CD14-positive monocyte (primary cell): Measurements from ENCODE around the gene JARID2. TPM values are rescaled to one million over a fixed set of nuclear protein-coding genes. Genes with fewer than 3 reads are reported as not detected.

Experiments
- DNase-seq, 3 donors: peaks; one replicate each; pipeline ENCODE4 v3.0.0-alpha.2; 2011 to 2022
- H2AFZ ChIP-seq: 2 replicates; pipeline ENCODE4 v1.6.0; 2012; ENCODE audit warnings: mild to moderate bottlenecking, low read depth, low read length, inconsistent platforms; ENCODE audit not compliant: insufficient read depth, poor library complexity, severe bottlenecking
- H3K27ac ChIP-seq, 2 donors: 1 replicate in 1 of 2; 2 replicates in 1 of 2; pipeline ENCODE4 v1.5.1; 2012 to 2013; ENCODE audit warnings: low read length in 2 of 2, control low read depth in 1 of 2, inconsistent platforms in 1 of 2, low read depth in 1 of 2, mild to moderate bottlenecking in 1 of 2
- H3K27me3 ChIP-seq, 2 donors: one replicate each; pipeline versions ENCODE4 v1.6.0 to v1.6.1; 2011 to 2013; ENCODE audit warnings: low read length in 2 of 2; ENCODE audit not compliant: control insufficient read depth in 2 of 2, insufficient read depth in 2 of 2
- H3K36me3 ChIP-seq, 2 donors: replicated peaks in 1 of 2; 1 replicate in 1 of 2; 2 replicates in 1 of 2; pipeline versions ENCODE4 v1.5.1 to v1.6.1; 2012 to 2013; ENCODE audit warnings: low read length in 2 of 2, control low read depth in 1 of 2, inconsistent platforms in 1 of 2, mild to moderate bottlenecking in 1 of 2; ENCODE audit not compliant: insufficient read depth in 2 of 2, control insufficient read depth in 1 of 2
- H3K4me1 ChIP-seq, 2 donors: 1 replicate in 1 of 2; 2 replicates in 1 of 2; pipeline versions ENCODE4 v1.5.1 to v1.6.1; 2012 to 2013; ENCODE audit warnings: low read length in 2 of 2, control low read depth in 1 of 2, inconsistent platforms in 1 of 2, mild to moderate bottlenecking in 1 of 2, moderate library complexity in 1 of 2; ENCODE audit not compliant: insufficient read depth in 2 of 2, control insufficient read depth in 1 of 2
- H3K4me2 ChIP-seq: replicated peaks from 2 replicates; pipeline ENCODE3; 2012; ENCODE audit warnings: low read length, moderate library complexity, mild to moderate bottlenecking; ENCODE audit not compliant: poor library complexity, severe bottlenecking; ENCODE audit errors: extremely low read depth
- H3K4me3 ChIP-seq, 3 experiments: fragments of 200-600 bp in 1 of 3; sonication (generic) in 1 of 3; replicated peaks in 1 of 3; 1 replicate in 2 of 3; 2 replicates in 1 of 3; pipeline ENCODE4 v1.5.1; 2011 to 2013; ENCODE audit warnings: low read length in 3 of 3, mild to moderate bottlenecking in 3 of 3, control low read depth in 2 of 3, low read depth in 2 of 3, inconsistent platforms in 1 of 3, moderate library complexity in 1 of 3
- H3K79me2 ChIP-seq: 2 replicates; pipeline ENCODE4 v1.6.0; 2012; ENCODE audit warnings: mild to moderate bottlenecking, control low read depth, inconsistent platforms, low read length, moderate library complexity; ENCODE audit not compliant: insufficient read depth
- H3K9ac ChIP-seq: 2 replicates; pipeline ENCODE4 v1.6.0; 2017; ENCODE audit warnings: low read length, mild to moderate bottlenecking; ENCODE audit not compliant: insufficient read depth, poor library complexity, severe bottlenecking
- H3K9me3 ChIP-seq, 2 donors: replicated peaks in 1 of 2; 1 replicate in 1 of 2; 2 replicates in 1 of 2; pipeline versions ENCODE4 v1.5.1 to v1.6.1; 2012 to 2013; ENCODE audit warnings: low read length in 2 of 2, control low read depth in 1 of 2; ENCODE audit not compliant: control insufficient read depth in 1 of 2, insufficient read depth in 1 of 2
- H4K20me1 ChIP-seq: 2 replicates; pipeline ENCODE4 v1.6.0; 2012; ENCODE audit warnings: mild to moderate bottlenecking, low read length, control low read depth, moderate library complexity; ENCODE audit not compliant: insufficient read depth
- H3K27ac Mint-ChIP-seq, 7 donors: one replicate each; pipeline ENCODE4 v1.8.0; 2020; ENCODE audit warnings: mild to moderate bottlenecking in 7 of 7, mixed read lengths in 7 of 7, moderate library complexity in 6 of 7, inconsistent platforms in 2 of 7
- H3K27me3 Mint-ChIP-seq, 3 donors: one replicate each; pipeline ENCODE4 v1.8.0; 2021 to 2022; ENCODE audit warnings: low read depth in 3 of 3, mild to moderate bottlenecking in 3 of 3, mixed read lengths in 3 of 3, moderate library complexity in 3 of 3, inconsistent platforms in 1 of 3
- H3K36me3 Mint-ChIP-seq, 2 donors: one replicate each; pipeline ENCODE4 v1.8.0; 2020; ENCODE audit warnings: mixed read lengths in 2 of 2, inconsistent platforms in 1 of 2, mild to moderate bottlenecking in 1 of 2
- H3K4me1 Mint-ChIP-seq: one replicate; pipeline ENCODE4 v1.8.0; 2020; ENCODE audit warnings: mild to moderate bottlenecking, mixed read lengths
- H3K4me3 Mint-ChIP-seq, 2 donors: one replicate each; pipeline ENCODE4 v1.8.0; 2020; ENCODE audit warnings: mild to moderate bottlenecking in 2 of 2, mixed read lengths in 2 of 2, moderate library complexity in 1 of 2
- H3K9me3 Mint-ChIP-seq, 7 donors: one replicate each; pipeline ENCODE4 v1.8.0; 2020 to 2022; ENCODE audit warnings: mixed read lengths in 7 of 7, mild to moderate bottlenecking in 6 of 7, moderate library complexity in 6 of 7, inconsistent platforms in 2 of 7
- CTCF ChIP-seq: fragments of 200-600 bp; IDR thresholded peaks from one replicate; pipeline ENCODE4 v1.8.0; 2022; ENCODE audit warnings: antibody characterized with exemption, mild to moderate bottlenecking
- WGBS: methylation state at CpG from one replicate; pipeline ENCODE4 v1.1.5; 2013; ENCODE audit warnings: missing lambda C conversion rate; ENCODE audit not compliant: insufficient coverage; 5-methylcytosine and 5-hydroxymethylcytosine counted together
- intact Hi-C, 2 donors: fragments of 100-400 bp; cut with micrococcal nuclease; formaldehyde crosslinking; loops; one replicate each; pipeline versions ENCODE4 v1.15.0 to v1.15.1; 2023
- polyA plus RNA-seq, 3 donors: library from polyadenylated mRNA; depleted of rRNA in 1 of 3; unstranded in 2 of 3; stranded (reverse) in 1 of 3; fragments of 300-500 nt in 2 of 3; fragments of >200 nt in 1 of 3; fragmentation: Illumina TruSeq in 2 of 3; gene quantifications; 1 replicate in 2 of 3; 2 replicates in 1 of 3; pipeline ENCODE4 v1.2.3, GENCODE V29; 2012 to 2021

JARID2 gene
- polyA plus RNA-seq, 3 donors = 6.8 to 17.5 (median 12.5) TPM

GRCh38 chr6:15372932-15373331 lies 127.1 kb downstream of the JARID2 start:
- no peak for TF ChIP-seq CTCF
- Mint-ChIP-seq H3K4me1 (peaks cover 46% of the 10 kb centered on the region), H3K9me3 (peaks cover 0 to 5% (median 0%) of the 10 kb centered on the region in 7 donors), H3K4me3 (no peak overlapping the region), H3K27me3 (no peaks in the 10 kb centered on the region), H3K27ac (no peak overlapping the region), H3K36me3 (peaks cover 25 to 30% of the 10 kb centered on the region in 2 donors)
- intact Hi-C loops = no loop called here
- Histone ChIP-seq H3K27me3 (no peaks in the 10 kb centered on the region), H3K79me2 (peaks cover 97% of the 10 kb centered on the region), H2AFZ (no peak overlapping the region), H3K9ac (no peak overlapping the region), H3K4me1 (peaks cover 31 to 33% of the 10 kb centered on the region in 2 donors), H4K20me1 (peaks cover 100% of the 10 kb centered on the region), H3K4me2 (no peak overlapping the region), H3K9me3 (no peaks in the 10 kb centered on the region), H3K36me3 (peaks cover 15 to 44% of the 10 kb centered on the region in 2 donors), H3K4me3 (no peak overlapping the region), H3K27ac (no peak overlapping the region)
- WGBS = 100% methylated on average over 1 of the region's 2 CpGs
- no peak for DNase-seq

- intact Hi-C loops = loop anchor here in 1 of 2 donors (2.0 kb wide), 1 partner anchor 15 kb away; no protein-coding TSS in a partner anchor
- H3K36me3 ChIP-seq = peaks cover 15 to 44% of the 10 kb centered on the region in 2 donors
- H2AFZ ChIP-seq = no peak overlapping the region
- Mint-ChIP-seq H3K36me3 (peaks cover 28 to 40% of the 10 kb centered on the region in 2 donors), H3K9me3 (peaks cover 0 to 5% (median 0%) of the 10 kb centered on the region in 7 donors), H3K4me3 (no peak overlapping the region), H3K4me1 (peaks cover 42% of the 10 kb centered on the region), H3K27me3 (no peaks in the 10 kb centered on the region), H3K27ac (no peak overlapping the region)
- no peak overlapping the region for H3K4me3 ChIP-seq
- H3K27me3 ChIP-seq = no peaks in the 10 kb centered on the region
- no peak overlapping the region for H3K9ac ChIP-seq
- H3K27ac ChIP-seq = peak overlapping the region in 1 of 2 donors; percentile 40
- H3K4me1 ChIP-seq = peaks cover 19 to 21% of the 10 kb centered on the region in 2 donors
- peaks cover 100% of the 10 kb centered on the region for H3K79me2 ChIP-seq
- TF ChIP-seq CTCF = no peak
- no peak for DNase-seq
- no peak overlapping the region for H3K4me2 ChIP-seq
- peaks cover 100% of the 10 kb centered on the region for H4K20me1 ChIP-seq
- H3K9me3 ChIP-seq = no peaks in the 10 kb centered on the region
- WGBS = 92% methylated on average over 7 of the region's 7 CpGs
These were observed 128.2 kb downstream of the JARID2 start for GRCh38 chr6:15374119-15374518.
